H9 (cell line): ENCODE data around the gene ADGRD1. TPM values are rescaled to one million over a fixed set of nuclear protein-coding genes. Genes with fewer than 3 reads are reported as not detected.

Source experiments
- DNase-seq: peaks from one replicate; pipeline ENCODE4 v3.0.0-alpha.2; 2017
- H2AFZ ChIP-seq: one replicate; pipeline ENCODE4 v1.6.1; 2013; ENCODE audit warnings: mild to moderate bottlenecking, low read length, control low read depth, moderate library complexity
- H2AK5ac ChIP-seq: 2 replicates; pipeline ENCODE4 v1.6.1; 2013; ENCODE audit warnings: low read length, control low read depth, mixed read lengths; ENCODE audit not compliant: insufficient read length
- H2BK120ac ChIP-seq: one replicate; pipeline ENCODE4 v1.6.1; 2013; ENCODE audit warnings: low read depth, mild to moderate bottlenecking, low read length, control low read depth, inconsistent platforms; ENCODE audit not compliant: poor library complexity, severe bottlenecking
- H2BK12ac ChIP-seq: 2 replicates; pipeline ENCODE4 v1.6.1; 2013; ENCODE audit warnings: low read length, control low read depth, mixed read lengths, low read depth; ENCODE audit not compliant: insufficient read length
- H2BK15ac ChIP-seq: 2 replicates; pipeline ENCODE4 v1.6.1; 2013; ENCODE audit warnings: low read depth, low read length, control low read depth
- H2BK20ac ChIP-seq: one replicate; pipeline ENCODE4 v1.6.1; 2013; ENCODE audit warnings: low read depth, mild to moderate bottlenecking, low read length, control low read depth, inconsistent platforms; ENCODE audit not compliant: poor library complexity, severe bottlenecking
- H2BK5ac ChIP-seq: 2 replicates; pipeline ENCODE4 v1.6.1; 2013; ENCODE audit warnings: low read length, control low read depth, mixed read lengths; ENCODE audit not compliant: insufficient read length
- H3K14ac ChIP-seq: 2 replicates; pipeline ENCODE4 v1.6.1; 2013; ENCODE audit warnings: low read length, control low read depth; ENCODE audit not compliant: insufficient read depth
- H3K18ac ChIP-seq: 2 replicates; pipeline ENCODE4 v1.6.1; 2013; ENCODE audit warnings: low read depth, mild to moderate bottlenecking, mixed read lengths, low read length, control low read depth; ENCODE audit not compliant: insufficient read length
- H3K23ac ChIP-seq: 2 replicates; pipeline ENCODE4 v1.6.1; 2013; ENCODE audit warnings: low read length, control low read depth, mixed read lengths, low read depth; ENCODE audit not compliant: insufficient read length
- H3K23me2 ChIP-seq: 2 replicates; pipeline ENCODE4 v1.6.1; 2013; ENCODE audit warnings: low read depth, mild to moderate bottlenecking, mixed read lengths, low read length, control low read depth; ENCODE audit not compliant: insufficient read length, poor library complexity, severe bottlenecking
- H3K27ac ChIP-seq: 2 replicates; pipeline ENCODE4 v1.5.1; 2013; ENCODE audit warnings: low read length, control low read depth, mixed read lengths, low read depth; ENCODE audit not compliant: insufficient read length
- H3K27me3 ChIP-seq: 2 replicates; pipeline ENCODE4 v1.6.1; 2013; ENCODE audit warnings: low read length, control low read depth, inconsistent platforms; ENCODE audit not compliant: insufficient read depth
- H3K4ac ChIP-seq: 2 replicates; pipeline ENCODE4 v1.6.1; 2013; ENCODE audit warnings: low read depth, mild to moderate bottlenecking, control low read depth, inconsistent platforms, low read length, moderate library complexity
- H3K4me1 ChIP-seq: 2 replicates; pipeline ENCODE4 v1.6.1; 2013; ENCODE audit warnings: low read length, control low read depth, inconsistent platforms; ENCODE audit not compliant: insufficient read depth
- H3K4me2 ChIP-seq: 2 replicates; pipeline ENCODE4 v1.6.1; 2013; ENCODE audit warnings: low read length, control low read depth, mixed read lengths; ENCODE audit not compliant: insufficient read length, insufficient read depth
- H3K56ac ChIP-seq: 2 replicates; pipeline ENCODE4 v1.6.1; 2013; ENCODE audit warnings: low read depth, mild to moderate bottlenecking, mixed read lengths, low read length, control low read depth; ENCODE audit not compliant: insufficient read length
- H3K79me1 ChIP-seq: 2 replicates; pipeline ENCODE4 v1.6.1; 2013; ENCODE audit warnings: low read depth, mild to moderate bottlenecking, moderate library complexity, low read length, control low read depth, inconsistent platforms; ENCODE audit not compliant: insufficient read depth, poor library complexity, severe bottlenecking
- H3K79me2 ChIP-seq: 2 replicates; pipeline ENCODE4 v1.6.1; 2013; ENCODE audit warnings: low read length, control low read depth, inconsistent platforms; ENCODE audit not compliant: insufficient read depth
- H3K9ac ChIP-seq: 2 replicates; pipeline ENCODE4 v1.6.1; 2013; ENCODE audit warnings: low read length, control low read depth, mixed read lengths; ENCODE audit not compliant: insufficient read length; ENCODE audit errors: extremely low read depth
- H3K9me3 ChIP-seq: one replicate; pipeline ENCODE4 v1.6.1; 2013; ENCODE audit warnings: low read depth, low read length, inconsistent platforms; ENCODE audit not compliant: control insufficient read depth
- H3T11ph ChIP-seq: one replicate; pipeline ENCODE4 v1.6.1; 2013; ENCODE audit warnings: mild to moderate bottlenecking, low read length, control low read depth, inconsistent platforms
- H4K20me1 ChIP-seq: one replicate; pipeline ENCODE4 v1.6.1; 2013; ENCODE audit not compliant: control insufficient read depth, insufficient read length, insufficient read depth
- H4K5ac ChIP-seq: 2 replicates; pipeline ENCODE4 v1.6.1; 2013; ENCODE audit warnings: low read depth, mild to moderate bottlenecking, mixed read lengths, low read length, control low read depth; ENCODE audit not compliant: insufficient read length
- H4K8ac ChIP-seq: replicated peaks from 2 replicates; pipeline ENCODE4 v1.6.1; 2013; ENCODE audit warnings: low read length, control low read depth, mixed read lengths, low read depth; ENCODE audit not compliant: insufficient read length
- H4K91ac ChIP-seq: 2 replicates; pipeline ENCODE4 v1.6.1; 2013; ENCODE audit warnings: low read depth, mild to moderate bottlenecking, moderate library complexity, mixed read lengths, low read length, control low read depth; ENCODE audit not compliant: insufficient read length
- H3K27ac Mint-ChIP-seq, 3 experiments: 2 replicates in 2 of 3; 3 replicates in 1 of 3; pipeline ENCODE4 v1.8.0; 2020 to 2021; ENCODE audit warnings: mixed read lengths in 3 of 3, mild to moderate bottlenecking in 1 of 3, moderate library complexity in 1 of 3
- H3K27me3 Mint-ChIP-seq: 2 replicates; pipeline ENCODE4 v1.8.0; 2021; ENCODE audit warnings: low read depth, mild to moderate bottlenecking, moderate library complexity, mixed read lengths
- H3K36me3 Mint-ChIP-seq, 3 experiments: 2 replicates in 2 of 3; 3 replicates in 1 of 3; pipeline ENCODE4 v1.8.0; 2020 to 2021; ENCODE audit warnings: low read depth in 3 of 3, mixed read lengths in 3 of 3; ENCODE audit not compliant: insufficient read depth in 1 of 3
- H3K4me1 Mint-ChIP-seq, 2 experiments: 2 replicates each; pipeline ENCODE4 v1.8.0; 2020; ENCODE audit warnings: mixed read lengths in 2 of 2
- H3K4me3 Mint-ChIP-seq, 2 experiments: 2 replicates in 1 of 2; 3 replicates in 1 of 2; pipeline ENCODE4 v1.8.0; 2020 to 2021; ENCODE audit warnings: mild to moderate bottlenecking in 2 of 2, mixed read lengths in 2 of 2, moderate library complexity in 1 of 2
- H3K9me3 Mint-ChIP-seq, 2 experiments: 2 replicates in 1 of 2; 3 replicates in 1 of 2; pipeline ENCODE4 v1.8.0; 2020; ENCODE audit warnings: mild to moderate bottlenecking in 2 of 2, mixed read lengths in 2 of 2, moderate library complexity in 1 of 2
- WGBS: extraction: QIAGEN DNeasy Blood & Tissue Kit; methylation state at CpG from one replicate; pipeline ENCODE4 v1.1.7; 2013; ENCODE audit warnings: missing lambda C conversion rate, low lambda C conversion rate, mixed read lengths; ENCODE audit not compliant: insufficient read length; ENCODE audit errors: extremely low coverage; 5-methylcytosine and 5-hydroxymethylcytosine counted together
- total RNA-seq: library from RNA; stranded (reverse); gene quantifications from 2 replicates; pipeline ENCODE4 v1.2.1, GENCODE V29; 2021
- TF ChIP-seq, protein P1 (sequence below): fragments of 200-600 bp; sonication (generic); conservative IDR thresholded peaks from 3 replicates; pipeline ENCODE4 v1.8.0; 2021; ENCODE audit warnings: antibody characterized with exemption, mild to moderate bottlenecking

ADGRD1 gene
- total RNA-seq, 1 experiment from 2014 or later = 0.52 TPM

DNA sequence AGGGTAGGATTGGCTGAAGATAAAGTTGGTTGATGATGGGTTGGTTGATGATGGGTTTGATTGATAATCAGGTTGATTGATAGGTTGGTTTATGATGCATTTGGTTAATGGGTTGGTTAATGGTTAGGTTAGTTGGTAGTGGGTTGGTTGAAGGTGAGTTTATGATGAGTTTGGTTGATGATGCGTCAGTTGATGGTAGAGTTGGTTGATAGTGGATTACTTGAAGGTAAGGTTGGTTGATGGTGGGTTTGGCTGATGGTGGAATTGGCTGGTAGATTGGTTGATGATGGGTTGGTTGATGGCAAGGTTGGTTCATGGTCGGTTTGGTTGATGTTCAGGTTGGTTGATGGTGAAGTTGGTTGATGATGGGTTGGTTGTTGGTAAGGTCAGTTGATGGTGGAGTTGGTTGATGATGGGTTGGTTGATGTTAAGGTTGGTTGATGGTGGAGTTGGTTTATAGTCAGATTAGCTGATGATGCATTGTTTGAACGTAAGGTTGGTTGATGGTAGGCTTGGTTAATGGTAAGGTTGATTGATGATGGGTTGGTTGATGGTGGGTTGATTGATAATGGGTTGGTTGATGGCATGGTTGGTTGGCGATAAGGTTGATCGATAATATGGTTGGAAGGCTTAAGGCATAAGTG lies 146.4 kb downstream of the ADGRD1 start:
- Histone ChIP-seq H3K9ac (no peak overlapping the region), H3K18ac (no peak overlapping the region), H3T11ph (no peak overlapping the region), H3K27ac (no peak overlapping the region), H3K56ac (no peak overlapping the region), H2BK20ac (no peak overlapping the region), H2BK15ac (no peak overlapping the region), H2BK12ac (no peak overlapping the region), H3K23ac (no peak overlapping the region), H3K79me1 (no peaks in the 10 kb centered on the region), H3K4me2 (no peak overlapping the region), H2AK5ac (no peak overlapping the region), H2AFZ (no peak overlapping the region), H3K9me3 (no peaks in the 10 kb centered on the region), H2BK120ac (no peak overlapping the region), H4K8ac (no peak overlapping the region), H4K5ac (no peak overlapping the region), H3K79me2 (no peaks in the 10 kb centered on the region), H4K91ac (no peak overlapping the region), H3K4ac (no peak overlapping the region), H3K4me1 (no peaks in the 10 kb centered on the region), H2BK5ac (no peak overlapping the region), H3K14ac (no peak overlapping the region), H3K27me3 (no peaks in the 10 kb centered on the region), H4K20me1 (no peaks in the 10 kb centered on the region), H3K23me2 (no peaks in the 10 kb centered on the region)
- TF ChIP-seq, protein P1, sequence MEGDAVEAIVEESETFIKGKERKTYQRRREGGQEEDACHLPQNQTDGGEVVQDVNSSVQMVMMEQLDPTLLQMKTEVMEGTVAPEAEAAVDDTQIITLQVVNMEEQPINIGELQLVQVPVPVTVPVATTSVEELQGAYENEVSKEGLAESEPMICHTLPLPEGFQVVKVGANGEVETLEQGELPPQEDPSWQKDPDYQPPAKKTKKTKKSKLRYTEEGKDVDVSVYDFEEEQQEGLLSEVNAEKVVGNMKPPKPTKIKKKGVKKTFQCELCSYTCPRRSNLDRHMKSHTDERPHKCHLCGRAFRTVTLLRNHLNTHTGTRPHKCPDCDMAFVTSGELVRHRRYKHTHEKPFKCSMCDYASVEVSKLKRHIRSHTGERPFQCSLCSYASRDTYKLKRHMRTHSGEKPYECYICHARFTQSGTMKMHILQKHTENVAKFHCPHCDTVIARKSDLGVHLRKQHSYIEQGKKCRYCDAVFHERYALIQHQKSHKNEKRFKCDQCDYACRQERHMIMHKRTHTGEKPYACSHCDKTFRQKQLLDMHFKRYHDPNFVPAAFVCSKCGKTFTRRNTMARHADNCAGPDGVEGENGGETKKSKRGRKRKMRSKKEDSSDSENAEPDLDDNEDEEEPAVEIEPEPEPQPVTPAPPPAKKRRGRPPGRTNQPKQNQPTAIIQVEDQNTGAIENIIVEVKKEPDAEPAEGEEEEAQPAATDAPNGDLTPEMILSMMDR = no peak
- H3K4me3 Mint-ChIP-seq = no peak overlapping the region
- H3K36me3 Mint-ChIP-seq = no peaks in the 10 kb centered on the region
- no peak for DNase-seq
- peaks cover 0 to 2% of the 10 kb centered on the region in 2 experiments; a peak in 2 of 4 replicates for H3K4me1 Mint-ChIP-seq
- H3K27me3 Mint-ChIP-seq = peaks cover 6% of the 10 kb centered on the region
- no peak overlapping the region for H3K27ac Mint-ChIP-seq
- H3K9me3 Mint-ChIP-seq = no peaks in the 10 kb centered on the region
- 100% methylated on average over 5 of the region's 5 CpGs for WGBS
